ENCODE results near the gene LSM10. TPM values are rescaled to one million over a fixed set of nuclear protein-coding genes. Genes with fewer than 3 reads are reported as not detected.

LSM10 gene
- total and polyA plus RNA-seq, 9 of the 15 experiments (the other 6 are each of a cell fraction or from before 2014, with no cell fraction given): 13.2 to 146 (median 68.9) TPM

DNA sequence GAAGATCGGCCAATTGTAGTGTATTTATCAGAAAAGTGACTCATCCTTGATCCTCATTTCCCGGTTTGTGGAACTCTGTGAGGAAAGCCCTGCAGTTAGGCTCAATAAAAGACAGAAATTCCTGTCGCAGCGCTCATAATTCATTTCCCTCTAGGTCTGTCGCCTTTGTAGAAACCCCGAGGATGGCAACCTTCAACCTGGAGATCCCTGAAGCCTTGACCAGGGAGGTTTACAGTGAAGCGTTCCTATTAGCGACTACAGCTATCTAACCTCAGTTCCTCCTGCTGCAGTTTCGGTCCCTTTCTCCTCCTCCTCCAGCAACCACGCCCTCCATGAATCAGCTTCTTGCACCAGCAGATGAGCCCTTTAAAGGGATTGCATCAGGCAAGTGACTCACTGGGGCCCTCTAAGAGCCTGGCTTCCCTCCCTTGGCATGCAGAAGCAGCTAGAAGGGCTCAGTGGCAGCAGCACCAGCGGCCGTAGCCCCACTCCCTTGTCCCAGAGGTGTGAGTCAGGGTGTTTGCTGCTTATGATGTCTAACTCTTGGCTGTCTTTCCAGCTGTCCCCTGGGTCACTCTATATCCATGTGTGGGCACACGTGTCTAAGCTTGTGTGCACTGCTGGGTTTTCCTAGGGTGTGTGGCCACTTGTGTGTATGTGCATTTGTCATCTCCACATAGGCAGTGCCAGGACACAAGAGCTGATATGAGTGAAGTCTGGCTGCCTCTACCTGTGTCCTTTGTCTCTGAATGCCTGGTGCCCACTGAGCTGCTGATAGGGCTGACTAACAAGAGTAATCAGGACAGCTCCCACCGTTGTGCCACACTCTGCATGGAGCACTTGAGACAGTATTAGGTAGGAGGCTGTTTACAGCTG lies 11.2 kb downstream of the LSM10 start (continued):
- peak; percentile 71 for TF ChIP-seq SPI1 (IDR thresholded peaks at IDR 0.05; ENCODE audit: borderline replicate concordance, low read depth, low read length)
- TF ChIP-seq CTBP1 (IDR thresholded peaks at IDR 0.05; ENCODE audit: borderline replicate concordance): peak; percentile 92
- TF ChIP-seq WHSC1 (IDR thresholded peaks at IDR 0.05; ENCODE audit: low read length): no peak
- TF ChIP-seq NFIX (CRISPR knock-in tag; IDR thresholded peaks at IDR 0.05; ENCODE audit: low read depth): no peak
- TF ChIP-seq ZC3H11A (IDR thresholded peaks at IDR 0.05; ENCODE audit: low read depth, low read length): no peak
- TF ChIP-seq ZFX (CRISPR knock-in tag; IDR thresholded peaks at IDR 0.05): peak; percentile 89
- peak; percentile 99 for TF ChIP-seq ZC3H4 (CRISPR knock-in tag; IDR thresholded peaks at IDR 0.05; ENCODE audit: borderline replicate concordance)
- peak; percentile 98 for TF ChIP-seq ZNF175 (CRISPR knock-in tag; IDR thresholded peaks at IDR 0.05; ENCODE audit: low read depth)
- TF ChIP-seq, protein P1, sequence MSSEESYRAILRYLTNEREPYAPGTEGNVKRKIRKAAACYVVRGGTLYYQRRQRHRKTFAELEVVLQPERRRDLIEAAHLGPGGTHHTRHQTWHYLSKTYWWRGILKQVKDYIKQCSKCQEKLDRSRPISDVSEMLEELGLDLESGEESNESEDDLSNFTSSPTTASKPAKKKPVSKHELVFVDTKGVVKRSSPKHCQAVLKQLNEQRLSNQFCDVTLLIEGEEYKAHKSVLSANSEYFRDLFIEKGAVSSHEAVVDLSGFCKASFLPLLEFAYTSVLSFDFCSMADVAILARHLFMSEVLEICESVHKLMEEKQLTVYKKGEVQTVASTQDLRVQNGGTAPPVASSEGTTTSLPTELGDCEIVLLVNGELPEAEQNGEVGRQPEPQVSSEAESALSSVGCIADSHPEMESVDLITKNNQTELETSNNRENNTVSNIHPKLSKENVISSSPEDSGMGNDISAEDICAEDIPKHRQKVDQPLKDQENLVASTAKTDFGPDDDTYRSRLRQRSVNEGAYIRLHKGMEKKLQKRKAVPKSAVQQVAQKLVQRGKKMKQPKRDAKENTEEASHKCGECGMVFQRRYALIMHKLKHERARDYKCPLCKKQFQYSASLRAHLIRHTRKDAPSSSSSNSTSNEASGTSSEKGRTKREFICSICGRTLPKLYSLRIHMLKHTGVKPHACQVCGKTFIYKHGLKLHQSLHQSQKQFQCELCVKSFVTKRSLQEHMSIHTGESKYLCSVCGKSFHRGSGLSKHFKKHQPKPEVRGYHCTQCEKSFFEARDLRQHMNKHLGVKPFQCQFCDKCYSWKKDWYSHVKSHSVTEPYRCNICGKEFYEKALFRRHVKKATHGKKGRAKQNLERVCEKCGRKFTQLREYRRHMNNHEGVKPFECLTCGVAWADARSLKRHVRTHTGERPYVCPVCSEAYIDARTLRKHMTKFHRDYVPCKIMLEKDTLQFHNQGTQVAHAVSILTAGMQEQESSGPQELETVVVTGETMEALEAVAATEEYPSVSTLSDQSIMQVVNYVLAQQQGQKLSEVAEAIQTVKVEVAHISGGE (CRISPR knock-in tag; IDR thresholded peaks at IDR 0.05): peak in 1 of 3 experiments; percentile 82; a peak in 2 of 6 replicates
- peak; percentile 91 to 93 for TF ChIP-seq TRIM24 (IDR thresholded peaks at IDR 0.05)
- no peak for TF ChIP-seq ZNF140 (CRISPR knock-in tag; IDR thresholded peaks at IDR 0.05)
- peak; percentile 81 for TF ChIP-seq PML (IDR thresholded peaks at IDR 0.05; ENCODE audit: low read length)
- TF ChIP-seq, protein P2, sequence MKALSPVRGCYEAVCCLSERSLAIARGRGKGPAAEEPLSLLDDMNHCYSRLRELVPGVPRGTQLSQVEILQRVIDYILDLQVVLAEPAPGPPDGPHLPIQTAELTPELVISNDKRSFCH (CRISPR knock-in tag; IDR thresholded peaks at IDR 0.05): no peak; the same call in 1 of the 2 replicates
- TF ChIP-seq, protein P2 (tag; IDR thresholded peaks at IDR 0.05): peak; percentile 98
- no peak for TF ChIP-seq THRAP3 (IDR thresholded peaks at IDR 0.05; ENCODE audit: borderline replicate concordance)
- TF ChIP-seq ELF4 (CRISPR knock-in tag; IDR thresholded peaks at IDR 0.05): peak; percentile 96
- no peak for TF ChIP-seq PCBP2 (IDR thresholded peaks at IDR 0.05; ENCODE audit: low read depth, low read length, poor library complexity, severe bottlenecking)
- TF ChIP-seq C11orf30 (IDR thresholded peaks at IDR 0.05; ENCODE audit: low read depth): peak; percentile 94
- TF ChIP-seq HCFC1 (IDR thresholded peaks at IDR 0.05; ENCODE audit: low read depth, low read length): peak; percentile 57; the same call in 1 of the 2 replicates
- peak; percentile 66; the same call in 1 of the 2 replicates for TF ChIP-seq XRCC5 (IDR thresholded peaks at IDR 0.05; ENCODE audit: low read depth, low read length)
- no peak for TF ChIP-seq ZNF263 (CRISPR knock-in tag; IDR thresholded peaks at IDR 0.05; ENCODE audit: borderline replicate concordance)
- TF ChIP-seq, protein P3, sequence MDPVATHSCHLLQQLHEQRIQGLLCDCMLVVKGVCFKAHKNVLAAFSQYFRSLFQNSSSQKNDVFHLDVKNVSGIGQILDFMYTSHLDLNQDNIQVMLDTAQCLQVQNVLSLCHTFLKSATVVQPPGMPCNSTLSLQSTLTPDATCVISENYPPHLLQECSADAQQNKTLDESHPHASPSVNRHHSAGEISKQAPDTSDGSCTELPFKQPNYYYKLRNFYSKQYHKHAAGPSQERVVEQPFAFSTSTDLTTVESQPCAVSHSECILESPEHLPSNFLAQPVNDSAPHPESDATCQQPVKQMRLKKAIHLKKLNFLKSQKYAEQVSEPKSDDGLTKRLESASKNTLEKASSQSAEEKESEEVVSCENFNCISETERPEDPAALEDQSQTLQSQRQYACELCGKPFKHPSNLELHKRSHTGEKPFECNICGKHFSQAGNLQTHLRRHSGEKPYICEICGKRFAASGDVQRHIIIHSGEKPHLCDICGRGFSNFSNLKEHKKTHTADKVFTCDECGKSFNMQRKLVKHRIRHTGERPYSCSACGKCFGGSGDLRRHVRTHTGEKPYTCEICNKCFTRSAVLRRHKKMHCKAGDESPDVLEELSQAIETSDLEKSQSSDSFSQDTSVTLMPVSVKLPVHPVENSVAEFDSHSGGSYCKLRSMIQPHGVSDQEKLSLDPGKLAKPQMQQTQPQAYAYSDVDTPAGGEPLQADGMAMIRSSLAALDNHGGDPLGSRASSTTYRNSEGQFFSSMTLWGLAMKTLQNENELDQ (CRISPR knock-in tag; IDR thresholded peaks at IDR 0.05; ENCODE audit: borderline replicate concordance): peak; percentile 80; the same call in 1 of the 2 replicates

Measured in K562 (cell line).